ENCODE measurements around the gene RMI2.

RMI2 gene

DNA sequence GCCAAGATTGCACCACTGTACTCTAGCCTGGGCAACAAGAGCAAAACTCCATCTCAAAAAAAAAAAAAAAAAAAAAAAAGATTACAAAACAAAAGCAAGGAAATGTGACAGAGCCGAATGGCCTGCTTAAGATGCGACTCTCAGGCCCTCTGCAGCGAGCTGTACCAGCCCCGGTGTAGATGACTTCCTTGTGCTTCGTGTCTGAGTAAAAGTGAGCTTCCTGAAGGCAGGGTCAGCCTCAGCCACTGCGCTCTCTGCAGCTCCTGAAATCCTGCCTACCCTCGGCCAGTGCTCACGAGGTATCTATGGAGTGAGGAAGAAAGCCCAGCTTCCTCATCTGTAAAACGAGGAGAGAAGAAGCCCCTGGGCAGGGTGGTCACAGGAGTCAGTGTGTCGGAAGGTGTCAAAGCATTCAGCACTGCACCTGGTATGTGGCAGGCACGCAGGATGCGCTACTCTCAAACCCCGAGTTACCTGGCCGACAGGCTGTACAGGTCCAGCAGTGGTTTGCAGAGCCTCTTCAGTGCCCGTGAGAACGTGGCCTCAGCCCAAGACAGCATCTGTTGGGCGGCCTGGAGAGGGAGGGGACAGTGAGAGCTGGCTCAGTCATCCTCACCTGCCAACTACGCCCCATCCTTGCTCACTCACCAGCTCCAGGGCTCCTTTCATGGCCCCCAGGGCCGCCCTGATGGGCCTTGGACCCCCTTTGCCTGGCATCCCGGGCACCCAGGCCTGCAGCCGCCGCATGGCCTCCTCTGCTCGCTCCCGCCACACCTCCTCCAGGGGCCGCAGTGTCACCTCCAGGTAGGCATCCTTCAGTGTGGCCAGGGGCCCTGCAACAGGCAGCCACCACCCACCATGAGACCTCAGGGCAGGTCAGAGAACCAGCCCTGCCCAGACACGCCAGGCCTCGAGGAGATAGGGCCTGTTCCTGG is 44.6 kb downstream of the RMI2 start:
- peak; percentile 11 for DNase-seq (ENCODE audit: low spot score)
- no peak for TF ChIP-seq CTCF (IDR thresholded peaks at IDR 0.05; ENCODE audit: extremely low read depth, insufficient read depth, missing control alignments)
- in situ Hi-C loops (cut with MboI; ENCODE audit: low pct_unique_long_range_greater_than_20kb, low sequenced_read_pairs, unreplicated experiment), result no loop called here

DNA sequence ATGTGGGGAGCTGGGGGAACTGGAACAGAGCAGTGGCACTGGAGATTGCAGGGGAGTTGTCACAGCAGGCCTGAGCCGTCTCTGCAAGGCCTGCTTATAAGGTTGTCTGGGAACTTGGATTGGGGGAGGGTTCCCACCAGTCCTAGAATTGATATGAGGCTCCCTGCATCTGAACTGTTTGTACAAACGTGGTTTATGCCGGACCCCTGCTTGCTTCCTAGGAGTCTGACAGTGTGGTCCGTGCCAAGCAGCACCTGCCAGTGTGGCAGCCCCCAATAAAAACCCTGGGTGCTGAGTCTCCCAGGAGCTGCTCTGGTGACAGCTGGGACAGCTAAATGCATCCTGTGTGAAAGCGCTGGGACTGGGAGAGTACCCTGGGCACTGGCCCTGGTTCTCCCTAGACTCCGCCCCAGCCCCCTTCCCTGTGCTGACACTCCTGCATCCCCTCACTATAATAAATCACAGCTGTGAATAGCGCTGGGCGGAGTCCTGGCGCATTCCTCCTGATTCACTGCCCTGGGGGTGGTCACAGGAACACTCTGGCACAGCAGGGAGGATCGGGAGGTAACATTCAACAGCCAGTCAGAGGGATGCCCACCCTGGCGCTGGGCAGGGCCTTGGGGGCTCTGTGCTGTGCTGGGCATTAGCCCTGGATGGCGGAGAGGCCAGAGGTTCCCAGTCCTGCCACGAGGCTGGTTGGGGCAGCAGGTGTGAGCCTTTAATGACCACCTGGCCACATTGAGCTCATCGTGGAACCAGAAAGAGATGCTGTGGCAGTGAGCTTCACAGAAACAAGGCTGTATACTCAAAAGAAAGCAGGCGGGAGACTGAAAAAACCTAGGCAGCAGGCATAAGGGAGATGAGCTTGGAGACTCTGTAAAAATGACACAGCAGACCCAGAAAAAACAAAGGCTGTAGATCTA is 45.6 kb downstream of the RMI2 start:
- no peak for TF ChIP-seq CTCF (IDR thresholded peaks at IDR 0.05; ENCODE audit: extremely low read depth, insufficient read depth, missing control alignments)
- DNase-seq (ENCODE audit: low spot score), result peak; percentile 37
- in situ Hi-C loops (cut with MboI; ENCODE audit: low pct_unique_long_range_greater_than_20kb, low sequenced_read_pairs, unreplicated experiment), result no loop called here

DNA sequence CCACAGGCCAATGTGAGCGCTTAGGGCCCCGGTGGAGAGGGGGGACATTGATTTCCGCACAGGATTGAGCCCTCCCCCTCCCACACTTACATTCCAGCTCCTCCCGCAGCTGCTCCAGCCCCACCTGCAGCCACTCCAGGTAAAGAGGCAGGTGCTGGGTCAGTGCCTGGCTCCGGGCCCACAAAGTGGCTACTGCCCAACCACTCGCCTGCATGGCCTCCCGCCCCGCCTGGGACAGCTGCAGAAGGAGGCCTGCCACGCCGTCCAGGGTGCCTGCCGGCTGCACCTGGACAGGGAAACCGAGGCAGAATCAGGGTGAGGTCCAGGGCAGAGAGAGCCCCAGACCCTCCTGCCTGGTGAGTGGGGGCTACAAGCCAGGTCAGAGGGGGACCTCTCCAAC is 46.3 kb downstream of the RMI2 start:
- in situ Hi-C loops (cut with MboI; ENCODE audit: low pct_unique_long_range_greater_than_20kb, low sequenced_read_pairs, unreplicated experiment), result no loop called here
- no peak for TF ChIP-seq CTCF (IDR thresholded peaks at IDR 0.05; ENCODE audit: extremely low read depth, insufficient read depth, missing control alignments)
- peak; percentile 27 for DNase-seq (ENCODE audit: low spot score)

GRCh38 chr16:11392041-11392581 is 46.9 kb downstream of the RMI2 start:
- TF ChIP-seq CTCF (IDR thresholded peaks at IDR 0.05; ENCODE audit: extremely low read depth, insufficient read depth, missing control alignments), result no peak
- in situ Hi-C loops (cut with MboI; ENCODE audit: low pct_unique_long_range_greater_than_20kb, low sequenced_read_pairs, unreplicated experiment), result no loop called here
- DNase-seq (ENCODE audit: low spot score), result peak; percentile 28

- no peak for TF ChIP-seq CTCF (IDR thresholded peaks at IDR 0.05; ENCODE audit: extremely low read depth, insufficient read depth, missing control alignments)
- in situ Hi-C loops (cut with MboI; ENCODE audit: low pct_unique_long_range_greater_than_20kb, low sequenced_read_pairs, unreplicated experiment), result no loop called here
- no peak for DNase-seq (ENCODE audit: low spot score)
Measured at GRCh38 chr16:11393366-11393765, 48.1 kb downstream of the RMI2 start.

GRCh38 chr16:11393861-11394592 is 48.8 kb downstream of the RMI2 start:
- DNase-seq (ENCODE audit: low spot score), result no peak
- in situ Hi-C loops (cut with MboI; ENCODE audit: low pct_unique_long_range_greater_than_20kb, low sequenced_read_pairs, unreplicated experiment), result no loop called here
- TF ChIP-seq CTCF (IDR thresholded peaks at IDR 0.05; ENCODE audit: extremely low read depth, insufficient read depth, missing control alignments), result no peak

Data from GM13977 (cell line).